ENCODE results near the gene TMPRSS13.

DNA sequence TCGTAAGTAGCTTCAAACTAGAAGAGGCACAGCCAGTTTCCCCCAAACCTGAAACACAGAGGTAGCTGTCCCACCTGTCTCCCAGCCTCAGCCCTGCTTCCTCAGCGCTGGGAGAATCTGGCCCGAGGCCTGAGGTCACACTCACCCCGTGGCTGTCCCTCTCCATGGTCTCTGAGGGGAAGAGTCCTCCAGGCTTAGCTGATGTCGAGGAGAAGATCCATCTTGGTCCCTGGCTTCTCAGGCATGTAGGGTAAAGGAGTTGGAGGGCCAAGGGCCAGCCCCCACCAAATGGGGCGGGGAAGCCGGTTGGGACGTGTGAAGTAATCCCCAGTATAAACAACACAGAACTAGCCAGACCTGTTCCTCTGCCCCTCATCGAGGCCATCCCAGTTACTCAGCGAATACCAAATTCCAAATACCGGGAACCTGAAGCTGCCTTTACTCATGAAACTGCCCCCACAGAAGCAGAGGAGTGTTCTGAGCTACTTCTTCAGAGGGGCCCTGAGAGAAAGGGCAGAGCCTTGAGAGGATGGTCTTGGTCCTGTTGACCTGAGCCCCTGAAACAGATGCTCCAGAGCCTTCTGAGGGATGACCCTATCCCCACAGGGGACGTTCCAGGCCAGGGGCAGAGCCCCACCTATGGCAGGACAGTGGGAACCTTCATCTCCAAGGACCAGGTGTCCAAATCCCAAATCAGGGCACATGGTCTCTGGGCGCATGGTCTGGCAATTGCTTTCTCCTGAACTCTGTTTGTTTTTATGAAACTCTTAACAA is at the start of gene TMPRSS13:
- TF ChIP-seq POLR2AphosphoS5 (IDR thresholded peaks at IDR 0.05) (no peak), POLR2A (IDR thresholded peaks at IDR 0.05; ENCODE audit: low read depth) (no peak)
